ENCODE results near the gene ELMO1.

- TF ChIP-seq CTCF (IDR thresholded peaks at IDR 0.05; ENCODE audit: low read depth, low read length, missing input control) (no peak), JUND (IDR thresholded peaks at IDR 0.05) (no peak), HNF4A (conservative IDR thresholded peaks at IDR 0.05) (no peak)
- TF ChIP-seq, protein P1, sequence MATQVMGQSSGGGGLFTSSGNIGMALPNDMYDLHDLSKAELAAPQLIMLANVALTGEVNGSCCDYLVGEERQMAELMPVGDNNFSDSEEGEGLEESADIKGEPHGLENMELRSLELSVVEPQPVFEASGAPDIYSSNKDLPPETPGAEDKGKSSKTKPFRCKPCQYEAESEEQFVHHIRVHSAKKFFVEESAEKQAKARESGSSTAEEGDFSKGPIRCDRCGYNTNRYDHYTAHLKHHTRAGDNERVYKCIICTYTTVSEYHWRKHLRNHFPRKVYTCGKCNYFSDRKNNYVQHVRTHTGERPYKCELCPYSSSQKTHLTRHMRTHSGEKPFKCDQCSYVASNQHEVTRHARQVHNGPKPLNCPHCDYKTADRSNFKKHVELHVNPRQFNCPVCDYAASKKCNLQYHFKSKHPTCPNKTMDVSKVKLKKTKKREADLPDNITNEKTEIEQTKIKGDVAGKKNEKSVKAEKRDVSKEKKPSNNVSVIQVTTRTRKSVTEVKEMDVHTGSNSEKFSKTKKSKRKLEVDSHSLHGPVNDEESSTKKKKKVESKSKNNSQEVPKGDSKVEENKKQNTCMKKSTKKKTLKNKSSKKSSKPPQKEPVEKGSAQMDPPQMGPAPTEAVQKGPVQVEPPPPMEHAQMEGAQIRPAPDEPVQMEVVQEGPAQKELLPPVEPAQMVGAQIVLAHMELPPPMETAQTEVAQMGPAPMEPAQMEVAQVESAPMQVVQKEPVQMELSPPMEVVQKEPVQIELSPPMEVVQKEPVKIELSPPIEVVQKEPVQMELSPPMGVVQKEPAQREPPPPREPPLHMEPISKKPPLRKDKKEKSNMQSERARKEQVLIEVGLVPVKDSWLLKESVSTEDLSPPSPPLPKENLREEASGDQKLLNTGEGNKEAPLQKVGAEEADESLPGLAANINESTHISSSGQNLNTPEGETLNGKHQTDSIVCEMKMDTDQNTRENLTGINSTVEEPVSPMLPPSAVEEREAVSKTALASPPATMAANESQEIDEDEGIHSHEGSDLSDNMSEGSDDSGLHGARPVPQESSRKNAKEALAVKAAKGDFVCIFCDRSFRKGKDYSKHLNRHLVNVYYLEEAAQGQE (IDR thresholded peaks at IDR 0.05), result no peak
Observed at GRCh38 chr7:37230221-37230620, 218.4 kb downstream of the ELMO1 start.

Data from liver (tissue), 3 donors.